Activated CD8-positive, alpha-beta memory T cell treated with anti-CD3 and anti-CD28 coated beads, Interleukin-2, amount 50 U/mL, for 1 hour (primary cell): ENCODE results near the gene SERPINB8.

Experiments
- DNase-seq: peaks from one replicate; pipeline ENCODE4 v3.0.0-alpha.2; 2020; ENCODE audit errors: extremely low read depth

Gene SERPINB8

DNA sequence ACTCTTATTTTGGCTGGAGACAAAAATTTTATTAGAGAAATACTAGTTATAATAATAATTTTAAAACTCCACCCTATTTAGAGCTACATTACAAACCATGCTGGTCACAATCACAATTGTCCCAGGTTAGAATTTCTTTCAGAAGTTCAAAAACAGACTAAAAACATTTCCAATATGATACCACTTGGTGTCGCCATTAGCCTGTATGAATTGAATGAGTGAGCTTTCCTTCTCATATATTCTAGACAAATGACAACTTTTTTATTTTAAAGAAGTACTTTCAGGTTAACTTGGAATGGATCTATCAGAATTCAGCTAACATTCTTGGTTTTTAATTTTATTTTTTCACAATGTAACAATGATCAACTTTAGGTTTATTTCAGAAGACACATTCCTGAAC is 48.0 kb downstream of the SERPINB8 start:
- DNase-seq = no peak

DNA sequence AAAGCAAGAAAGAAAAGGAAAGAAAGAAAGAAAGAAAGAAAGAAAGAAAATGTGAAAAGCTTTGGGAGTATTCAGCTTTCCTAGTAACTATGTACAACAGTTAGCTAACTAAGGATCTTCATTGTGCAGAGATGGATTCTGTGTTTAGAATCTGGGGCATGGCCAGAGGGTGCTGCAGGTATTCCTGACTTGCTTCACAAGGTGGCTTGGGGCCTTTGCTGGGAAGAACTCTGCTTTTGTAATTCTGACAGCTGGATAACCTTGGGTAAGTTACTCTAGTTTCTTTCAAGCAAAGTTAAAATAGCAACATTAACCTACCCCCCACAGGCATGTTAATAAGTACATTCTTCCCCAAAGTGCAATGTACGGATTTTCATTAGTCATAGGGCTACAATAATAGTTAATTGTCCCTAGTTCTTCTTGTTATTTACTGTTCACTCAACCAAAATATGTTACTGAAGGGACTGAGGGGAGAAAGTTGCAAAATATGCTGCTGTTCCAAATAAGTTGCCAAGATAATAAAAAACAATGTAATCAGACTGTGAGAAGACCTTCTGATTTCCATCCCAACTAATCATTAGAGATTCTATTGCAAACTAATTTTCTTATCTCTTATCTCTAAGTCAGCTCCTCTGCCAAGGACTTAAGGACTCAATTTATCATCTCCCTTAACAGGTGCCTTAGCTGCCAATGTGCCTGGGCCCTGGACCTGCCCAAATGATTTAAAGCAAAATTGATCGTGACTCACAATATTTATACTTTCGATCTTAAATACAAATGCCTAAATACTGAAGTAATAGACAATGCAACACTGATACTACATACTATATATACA is 50.3 kb downstream of the SERPINB8 start:
- DNase-seq = no peak

DNA sequence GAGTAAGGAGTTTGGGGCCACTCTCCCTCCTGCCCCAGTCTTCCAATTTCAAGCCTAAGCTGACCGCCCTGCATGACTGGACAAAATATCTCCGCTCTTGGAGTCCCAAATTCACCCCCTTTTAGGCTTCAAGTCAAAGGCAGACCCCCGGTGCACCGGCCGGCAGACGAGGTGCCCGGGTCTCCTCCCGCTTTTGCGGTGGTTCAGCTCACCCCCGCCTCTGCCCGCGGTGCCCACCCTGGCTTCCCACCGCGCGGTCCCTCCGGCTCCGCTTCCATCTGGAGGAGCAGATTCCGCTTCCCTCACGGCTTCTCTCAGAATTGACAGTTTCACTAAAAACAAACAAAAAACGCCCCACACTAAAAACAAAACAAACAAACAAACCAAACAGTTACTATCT is 56.5 kb downstream of the SERPINB8 start:
- no peak for DNase-seq

DNA sequence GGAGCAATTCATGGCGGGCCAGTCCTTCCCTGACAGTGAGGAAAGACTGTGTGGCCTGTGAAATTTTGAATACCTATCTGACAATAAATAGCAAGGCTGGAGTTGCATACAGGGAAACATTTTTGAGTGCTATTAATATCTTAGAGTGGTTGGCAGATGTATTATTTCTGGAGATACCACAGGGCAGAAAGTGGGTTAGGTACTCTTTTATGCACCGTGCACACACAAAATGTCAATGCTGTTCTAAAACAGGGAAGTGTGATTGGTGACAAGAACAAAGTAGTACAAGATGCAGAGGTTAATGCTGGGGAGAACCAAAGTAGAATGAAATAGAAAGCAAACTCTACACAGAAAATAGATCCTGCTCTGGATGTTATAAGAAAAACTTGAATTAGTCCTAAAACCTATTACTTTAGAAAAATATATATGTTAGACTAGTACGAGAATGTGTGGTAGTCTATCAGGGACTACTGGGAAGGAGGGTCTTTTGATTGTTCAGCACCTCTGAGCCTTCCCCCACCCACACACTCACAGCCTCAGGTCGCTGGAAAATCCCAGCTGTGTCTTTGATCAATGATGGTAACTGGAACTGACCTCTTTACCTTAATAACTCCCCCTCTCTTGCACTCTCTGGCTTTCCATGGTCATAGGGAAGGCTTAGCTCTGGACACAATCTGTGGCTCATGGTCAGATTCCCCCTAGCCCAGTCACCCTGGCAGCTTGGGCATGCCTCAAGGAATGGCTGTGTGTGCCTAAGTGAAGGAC is 58.2 kb downstream of the SERPINB8 start:
- no peak for DNase-seq

DNA sequence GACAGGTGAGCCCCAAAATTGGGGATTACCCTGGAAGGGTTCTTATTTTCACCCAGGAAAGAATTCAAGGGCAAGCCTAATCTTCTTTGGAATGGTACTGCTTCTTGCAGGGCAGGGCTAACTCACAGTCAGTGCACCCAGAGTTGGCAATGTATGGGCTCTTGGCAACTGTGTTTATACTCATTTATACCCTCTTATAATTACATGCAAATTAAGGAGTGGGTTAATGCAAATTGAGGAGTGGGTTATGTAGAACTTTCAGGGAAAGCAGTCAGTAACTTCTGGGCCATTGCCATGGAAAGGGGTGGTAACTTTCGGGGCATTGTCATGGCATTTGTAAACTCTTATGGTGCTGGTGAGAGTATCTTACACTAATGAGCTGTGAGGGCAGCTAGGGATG is 59.2 kb downstream of the SERPINB8 start:
- DNase-seq = no peak

DNA sequence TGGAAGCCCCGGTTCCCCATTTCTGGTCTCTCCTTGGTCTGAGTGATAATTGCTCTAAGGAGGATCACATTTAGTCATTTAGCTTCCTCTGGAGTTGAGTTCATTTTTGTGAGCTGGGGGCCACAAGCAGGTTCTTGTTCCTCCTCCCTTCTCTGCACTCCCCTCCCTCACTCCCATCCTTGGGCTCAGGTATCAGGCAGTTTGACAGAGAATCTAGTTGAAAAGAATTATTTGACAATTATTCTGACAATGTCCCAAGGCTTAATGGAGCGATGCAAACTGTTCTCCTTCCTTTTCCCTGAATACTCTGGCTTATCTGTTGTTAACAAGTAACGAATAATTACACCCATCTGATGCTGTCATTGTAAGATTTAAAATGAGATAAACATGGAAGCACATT is 61.5 kb downstream of the SERPINB8 start:
- no peak for DNase-seq

DNA sequence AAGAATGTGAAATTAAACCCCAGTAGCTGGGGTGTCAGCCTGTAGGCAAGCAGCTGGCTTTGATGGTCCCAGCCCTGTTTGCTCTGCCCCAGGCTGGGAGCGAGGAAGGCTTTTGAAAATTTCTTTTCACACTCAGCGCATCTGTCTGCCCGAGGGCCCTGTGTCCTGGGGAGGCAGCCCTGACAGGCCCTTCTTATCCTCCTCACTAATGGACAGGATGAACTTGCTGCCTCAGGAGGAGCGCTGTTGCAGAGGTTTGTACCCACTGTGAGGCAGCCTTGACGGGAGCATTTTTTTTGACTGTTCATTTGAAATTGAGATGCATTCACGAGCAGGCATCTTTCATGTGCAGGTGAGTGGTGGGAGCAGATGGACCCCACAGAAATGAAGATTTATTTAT is 62.4 kb downstream of the SERPINB8 start:
- no peak for DNase-seq

DNA sequence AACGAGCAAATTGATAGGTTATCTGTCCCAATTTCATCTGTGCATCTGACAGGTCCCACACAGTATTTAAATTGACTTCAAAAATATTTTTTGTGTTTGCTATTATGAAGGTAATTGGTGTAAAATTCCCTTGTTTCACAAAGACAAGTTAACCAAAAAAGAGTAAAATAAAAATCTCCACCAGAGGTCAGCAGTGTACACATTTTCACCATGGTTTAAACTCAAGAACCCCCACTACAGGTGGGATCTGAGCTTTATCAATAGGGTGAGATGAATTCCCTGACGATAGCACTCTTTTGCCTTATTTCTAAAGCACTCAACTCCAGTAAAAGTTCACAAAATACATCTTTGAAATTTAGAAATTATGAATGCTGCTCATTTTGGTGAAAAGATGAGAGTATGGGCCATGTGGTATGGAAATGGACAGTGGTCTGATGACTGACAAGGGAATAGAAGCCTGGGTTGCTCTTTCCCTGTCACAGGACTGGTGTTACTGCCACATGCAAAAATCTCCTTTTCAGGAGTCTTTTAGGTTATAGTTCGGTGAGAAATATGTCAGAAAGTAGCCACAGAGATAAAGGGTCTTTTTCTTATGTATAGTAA is 68.0 kb downstream of the SERPINB8 start:
- no peak for DNase-seq
